MM.1S (cell line): ENCODE results near the gene PPP2R2C.

ENCODE experiments used
- DNase-seq: peaks from one replicate; pipeline ENCODE4 v3.0.0-alpha.2; 2015
- H2AFZ ChIP-seq: fragments of 300-600 bp; sonication (generic); 2 replicates; pipeline ENCODE4 v1.6.0; 2016; ENCODE audit warnings: antibody characterized with exemption, low read length
- H3F3A ChIP-seq: fragments of 300-600 bp; sonication (generic); 2 replicates; pipeline ENCODE4 v1.6.1; 2016; ENCODE audit warnings: mild to moderate bottlenecking, antibody characterized with exemption, low read length, moderate library complexity, mixed read lengths; ENCODE audit not compliant: insufficient read depth
- H3K27ac ChIP-seq: fragments of 300-600 bp; sonication (generic); 2 replicates; pipeline ENCODE4 v1.5.1; 2016; ENCODE audit warnings: mild to moderate bottlenecking, low read length
- H3K27me3 ChIP-seq: fragments of 300-600 bp; sonication (generic); replicated peaks from 2 replicates; pipeline ENCODE4 v1.6.0; 2016; ENCODE audit warnings: low read length; ENCODE audit not compliant: insufficient read depth
- H3K36me3 ChIP-seq: fragments of 300-600 bp; sonication (generic); replicated peaks from 2 replicates; pipeline ENCODE4 v1.6.1; 2016; ENCODE audit warnings: mild to moderate bottlenecking, low read length, mixed read lengths; ENCODE audit not compliant: insufficient read depth
- H3K4me1 ChIP-seq: fragments of 300-600 bp; sonication (generic); 2 replicates; pipeline ENCODE4 v1.6.1; 2016; ENCODE audit warnings: low read length, mixed read lengths
- H3K4me2 ChIP-seq: fragments of 300-600 bp; sonication (generic); 2 replicates; pipeline ENCODE4 v1.6.0; 2016; ENCODE audit warnings: low read depth, low read length
- H3K4me3 ChIP-seq: fragments of 300-600 bp; sonication (generic); 2 replicates; pipeline ENCODE4 v1.5.1; 2016; ENCODE audit warnings: low read length, mixed read lengths
- H3K79me2 ChIP-seq: fragments of 300-600 bp; sonication (generic); 2 replicates; pipeline ENCODE4 v1.6.1; 2016; ENCODE audit warnings: mixed run types, low read length, mixed read lengths
- H3K9ac ChIP-seq: fragments of 300-600 bp; sonication (generic); 2 replicates; pipeline ENCODE4 v1.6.1; 2016; ENCODE audit warnings: low read length, mixed read lengths
- H3K9me2 ChIP-seq: fragments of 300-600 bp; sonication (generic); replicated peaks from 2 replicates; pipeline ENCODE4 v1.6.1; 2016; ENCODE audit warnings: mild to moderate bottlenecking, low read length, mixed read lengths; ENCODE audit not compliant: insufficient read depth
- H3K9me3 ChIP-seq: fragments of 300-600 bp; sonication (generic); replicated peaks from 2 replicates; pipeline ENCODE4 v1.6.1; 2016; ENCODE audit warnings: mild to moderate bottlenecking, low read length, mixed read lengths; ENCODE audit not compliant: insufficient read depth
- H4K20me1 ChIP-seq: fragments of 300-600 bp; sonication (generic); 2 replicates; pipeline ENCODE4 v1.6.1; 2016; ENCODE audit warnings: mild to moderate bottlenecking, low read length, moderate library complexity, mixed read lengths; ENCODE audit not compliant: insufficient read depth
- EZH2 ChIP-seq: fragments of 300-600 bp; sonication (generic); optimal IDR thresholded peaks from 2 replicates; pipeline ENCODE3; 2017; ENCODE audit warnings: low read depth, mild to moderate bottlenecking, antibody characterized with exemption, low read length, mixed read lengths
- EZH2phosphoT487 ChIP-seq: fragments of 300-600 bp; sonication (generic); IDR thresholded peaks from 2 replicates; pipeline ENCODE4 v1.6.1; 2018; ENCODE audit warnings: antibody characterized with exemption, low read length
- TF ChIP-seq, protein P1 (sequence below): fragments of 300-600 bp; sonication (generic); IDR thresholded peaks from 2 replicates; pipeline ENCODE4 v1.5.1; 2016; ENCODE audit warnings: antibody characterized with exemption, low read length, mixed read lengths

PPP2R2C gene

DNA sequence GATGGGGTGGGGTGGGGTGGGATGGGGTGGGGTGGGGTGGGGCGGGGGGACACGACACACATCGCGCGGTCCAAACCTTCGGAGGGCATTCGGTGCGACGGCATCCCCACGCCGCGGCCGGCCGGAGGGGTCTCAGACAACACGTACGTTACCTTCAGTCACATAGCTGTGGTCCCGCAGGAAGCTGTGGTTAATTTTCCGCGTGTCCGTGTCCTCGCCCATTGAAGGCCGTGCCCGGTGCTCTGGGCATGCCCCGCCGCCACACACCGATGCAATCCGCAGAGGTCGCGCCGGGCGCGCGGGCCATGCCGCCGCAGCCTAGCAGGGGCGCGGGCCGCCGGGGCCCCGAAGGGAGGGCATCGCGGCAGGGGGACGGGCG, 417 bp downstream of the PPP2R2C start:
- Histone ChIP-seq H3K9me2 (no peaks in the 10 kb centered on the region), H3K4me2 (no peak overlapping the region), H2AFZ (no peak overlapping the region), H4K20me1 (no peaks in the 10 kb centered on the region), H3K79me2 (no peaks in the 10 kb centered on the region), H3K4me1 (no peaks in the 10 kb centered on the region), H3K27me3 (peaks cover 62% of the 10 kb centered on the region), H3K9ac (no peak overlapping the region), H3K27ac (no peak overlapping the region), H3K36me3 (no peaks in the 10 kb centered on the region), H3F3A (no peaks in the 10 kb centered on the region), H3K4me3 (no peak overlapping the region), H3K9me3 (no peaks in the 10 kb centered on the region)
- TF ChIP-seq, protein P1, sequence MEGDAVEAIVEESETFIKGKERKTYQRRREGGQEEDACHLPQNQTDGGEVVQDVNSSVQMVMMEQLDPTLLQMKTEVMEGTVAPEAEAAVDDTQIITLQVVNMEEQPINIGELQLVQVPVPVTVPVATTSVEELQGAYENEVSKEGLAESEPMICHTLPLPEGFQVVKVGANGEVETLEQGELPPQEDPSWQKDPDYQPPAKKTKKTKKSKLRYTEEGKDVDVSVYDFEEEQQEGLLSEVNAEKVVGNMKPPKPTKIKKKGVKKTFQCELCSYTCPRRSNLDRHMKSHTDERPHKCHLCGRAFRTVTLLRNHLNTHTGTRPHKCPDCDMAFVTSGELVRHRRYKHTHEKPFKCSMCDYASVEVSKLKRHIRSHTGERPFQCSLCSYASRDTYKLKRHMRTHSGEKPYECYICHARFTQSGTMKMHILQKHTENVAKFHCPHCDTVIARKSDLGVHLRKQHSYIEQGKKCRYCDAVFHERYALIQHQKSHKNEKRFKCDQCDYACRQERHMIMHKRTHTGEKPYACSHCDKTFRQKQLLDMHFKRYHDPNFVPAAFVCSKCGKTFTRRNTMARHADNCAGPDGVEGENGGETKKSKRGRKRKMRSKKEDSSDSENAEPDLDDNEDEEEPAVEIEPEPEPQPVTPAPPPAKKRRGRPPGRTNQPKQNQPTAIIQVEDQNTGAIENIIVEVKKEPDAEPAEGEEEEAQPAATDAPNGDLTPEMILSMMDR = no peak
- no peak for TF ChIP-seq EZH2
- no peak for TF ChIP-seq EZH2phosphoT487
- DNase-seq = no peak

DNA sequence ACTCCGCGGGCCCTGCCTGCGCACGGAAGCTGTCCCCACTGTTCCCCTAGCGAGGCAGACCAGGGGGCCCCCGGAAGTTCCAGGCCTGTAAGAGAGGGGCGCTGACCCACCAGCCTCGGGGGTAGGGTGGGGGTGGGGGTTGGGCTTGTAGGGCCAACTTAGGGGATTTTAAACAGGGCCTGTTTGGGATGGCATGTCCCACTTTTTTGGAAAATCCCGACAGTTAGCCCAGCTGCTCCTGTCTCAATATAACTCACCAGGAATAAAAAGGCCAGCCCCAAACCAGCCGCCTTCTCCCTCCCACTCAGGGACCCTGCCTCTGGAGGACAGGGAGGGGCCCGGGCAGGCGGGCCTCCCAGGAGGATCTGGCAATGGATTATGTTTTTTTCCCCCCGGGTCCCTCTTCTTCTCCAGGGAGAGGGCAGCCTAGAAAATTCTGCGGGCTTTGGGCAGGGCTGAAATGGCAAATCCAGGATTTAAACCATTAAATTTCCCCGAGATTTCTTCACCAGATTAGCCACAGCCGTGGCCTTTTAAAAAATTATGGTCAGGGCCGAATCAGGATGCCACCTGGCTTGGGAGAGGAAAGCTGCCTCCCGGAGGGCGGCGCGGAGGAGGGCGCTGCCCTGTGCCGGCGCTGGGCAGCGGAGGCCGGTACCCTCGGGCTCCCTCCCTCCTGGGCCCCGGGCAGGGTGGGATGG, 957 bp downstream of the PPP2R2C start:
- H3K9me2 ChIP-seq = no peaks in the 10 kb centered on the region
- no peak for DNase-seq
- peaks cover 62% of the 10 kb centered on the region for H3K27me3 ChIP-seq
- no peaks in the 10 kb centered on the region for H3K36me3 ChIP-seq
- TF ChIP-seq EZH2 = no peak
- TF ChIP-seq, protein P1 = no peak
- no peak for TF ChIP-seq EZH2phosphoT487
- no peak overlapping the region for H3K27ac ChIP-seq
- H3K79me2 ChIP-seq = no peaks in the 10 kb centered on the region
- no peak overlapping the region for H3K4me2 ChIP-seq
- H3F3A ChIP-seq = no peaks in the 10 kb centered on the region
- H2AFZ ChIP-seq = no peak overlapping the region
- H3K9me3 ChIP-seq = no peaks in the 10 kb centered on the region
- no peak overlapping the region for H3K9ac ChIP-seq
- no peak overlapping the region for H3K4me3 ChIP-seq
- no peaks in the 10 kb centered on the region for H3K4me1 ChIP-seq
- H4K20me1 ChIP-seq = no peaks in the 10 kb centered on the region

DNA sequence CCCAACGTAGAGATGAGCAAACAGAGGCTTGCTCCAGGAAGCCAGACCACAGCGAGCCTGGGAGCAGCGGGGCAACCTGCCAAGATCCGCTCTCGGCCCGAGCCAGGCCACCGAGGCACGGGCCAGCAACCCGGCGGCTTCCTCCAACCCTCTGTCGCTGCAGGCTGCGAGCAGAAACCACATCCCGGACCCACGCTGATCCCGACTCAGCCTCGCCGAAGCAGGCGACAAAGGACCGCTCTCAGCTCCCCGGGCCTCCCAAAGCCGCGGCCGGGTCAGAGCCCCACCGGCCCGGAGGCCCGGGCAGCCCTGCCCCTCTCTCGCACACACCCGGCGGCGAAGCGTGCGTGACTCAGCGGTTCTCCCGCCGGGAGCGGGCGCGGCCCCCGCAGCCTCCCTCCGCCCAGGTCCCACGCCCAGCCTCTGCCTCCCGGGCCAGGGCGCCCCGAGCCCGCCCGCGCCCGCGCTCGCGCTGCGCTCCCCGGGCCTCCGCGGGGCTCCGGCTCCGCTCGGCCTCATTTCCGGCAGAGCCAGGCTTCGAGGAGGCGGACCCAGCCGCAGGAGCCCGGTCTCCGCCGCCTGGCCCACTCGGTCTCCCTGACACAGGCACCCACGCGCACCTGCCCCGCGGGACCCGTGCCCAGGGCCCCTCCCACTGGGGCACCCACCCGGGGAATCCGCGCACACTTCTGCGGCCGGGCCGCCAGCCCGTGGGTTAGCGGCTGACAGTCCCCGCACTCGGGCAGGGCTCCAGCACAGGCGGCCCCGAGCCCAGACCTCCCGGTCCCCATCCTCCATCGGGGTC, 1.7 kb downstream of the PPP2R2C start:
- Histone ChIP-seq H3K27me3 (peaks cover 62% of the 10 kb centered on the region), H3F3A (no peaks in the 10 kb centered on the region), H3K4me1 (no peaks in the 10 kb centered on the region), H3K9ac (no peak overlapping the region), H3K4me3 (no peak overlapping the region), H3K4me2 (no peak overlapping the region), H3K36me3 (no peaks in the 10 kb centered on the region), H3K79me2 (no peaks in the 10 kb centered on the region), H3K27ac (no peak overlapping the region), H3K9me2 (no peaks in the 10 kb centered on the region), H3K9me3 (no peaks in the 10 kb centered on the region), H4K20me1 (no peaks in the 10 kb centered on the region), H2AFZ (no peak overlapping the region)
- DNase-seq = no peak
- no peak for TF ChIP-seq EZH2phosphoT487
- no peak for TF ChIP-seq EZH2
- TF ChIP-seq, protein P1 = no peak
